ENCODE data around the gene PAFAH1B2.

DNA sequence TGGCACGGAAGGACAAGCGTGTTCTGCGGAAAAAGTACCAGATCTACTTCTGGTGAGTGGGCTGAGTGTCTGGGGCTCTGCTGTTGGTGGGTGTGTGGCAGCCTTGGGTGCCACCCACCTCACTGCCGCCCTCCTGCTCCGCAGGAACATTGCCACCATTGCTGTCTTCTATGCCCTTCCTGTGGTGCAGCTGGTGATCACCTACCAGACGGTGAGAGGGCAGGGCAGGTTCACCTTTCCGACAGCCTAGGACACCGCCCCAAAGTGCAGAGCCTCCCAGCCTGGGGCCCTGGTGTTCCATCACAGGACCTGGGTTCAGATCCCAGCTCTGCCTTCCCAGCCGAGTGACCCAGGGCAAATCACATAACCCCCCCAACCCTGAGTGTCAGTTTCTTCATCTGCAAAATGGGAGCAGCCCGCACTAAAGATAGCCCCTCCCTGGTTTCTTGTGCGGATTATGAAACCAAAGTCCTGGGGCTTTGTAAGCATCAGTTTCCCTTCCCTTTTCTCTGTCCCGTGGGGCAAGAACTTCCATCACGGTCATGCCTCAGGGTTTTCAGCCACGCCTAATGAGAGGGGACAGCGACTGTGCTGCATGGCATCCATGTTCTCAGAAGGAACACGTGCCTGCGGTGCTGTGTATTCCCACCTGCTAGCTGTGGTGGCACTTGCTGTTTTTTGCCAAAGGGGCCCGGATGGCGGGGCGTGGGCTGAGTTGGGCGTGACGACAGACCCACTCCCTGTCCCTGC lies 45.3 kb downstream of the PAFAH1B2 start:
- TF ChIP-seq POLR2AphosphoS5 (IDR thresholded peaks at IDR 0.05; ENCODE audit: insufficient read depth, low read depth, low read length) = no peak
- TF ChIP-seq POLR2A (IDR thresholded peaks at IDR 0.05; ENCODE audit: low read depth, low read length) = no peak
- TF ChIP-seq CTCF (IDR thresholded peaks at IDR 0.05; ENCODE audit: extremely low read depth in 1 of 2, insufficient read depth in 1 of 2, low read depth in 1 of 2, low read length in 2 of 2) = no peak
- no peak for TF ChIP-seq EZH2 (IDR thresholded peaks at IDR 0.05; ENCODE audit: borderline replicate concordance, low read depth, low read length, severe bottlenecking)
- TF ChIP-seq MYC (IDR thresholded peaks at IDR 0.05; ENCODE audit: low read depth, low read length) = no peak
- TF ChIP-seq, protein P1, sequence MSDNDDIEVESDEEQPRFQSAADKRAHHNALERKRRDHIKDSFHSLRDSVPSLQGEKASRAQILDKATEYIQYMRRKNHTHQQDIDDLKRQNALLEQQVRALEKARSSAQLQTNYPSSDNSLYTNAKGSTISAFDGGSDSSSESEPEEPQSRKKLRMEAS (IDR thresholded peaks at IDR 0.05; ENCODE audit: insufficient read depth, insufficient read length) = no peak

Data from endothelial cell of umbilical vein (primary cell).